HepG2 (cell line): ENCODE measurements around the gene SLC15A3. TPM values are rescaled to one million over a fixed set of nuclear protein-coding genes. Genes with fewer than 3 reads are reported as not detected.

Experiments
- GFI1 ChIP-seq: sonication (generic); formaldehyde crosslinking; IDR thresholded peaks from 2 replicates; pipeline ENCODE4 v1.5.0; 2020; ENCODE audit warnings: missing genetic modification reagents, mild to moderate bottlenecking, borderline replicate concordance
- YEATS4 ChIP-seq: sonication (generic); formaldehyde crosslinking; IDR thresholded peaks from 2 replicates; pipeline ENCODE4 v1.4.0; 2020; ENCODE audit warnings: missing genetic modification reagents, borderline replicate concordance
- ZBTB44 ChIP-seq: sonication (generic); formaldehyde crosslinking; IDR thresholded peaks from 2 replicates; pipeline ENCODE4 v1.4.0; 2020; ENCODE audit warnings: missing genetic modification reagents
- ZBTB49 ChIP-seq: sonication (generic); formaldehyde crosslinking; IDR thresholded peaks from 2 replicates; pipeline ENCODE4 v1.4.0; 2020; ENCODE audit warnings: missing genetic modification reagents, borderline replicate concordance
- ZNF280B ChIP-seq: sonication (generic); formaldehyde crosslinking; IDR thresholded peaks from 2 replicates; pipeline ENCODE4 v1.5.0; 2020; ENCODE audit warnings: missing genetic modification reagents, mild to moderate bottlenecking, borderline replicate concordance
- ZNF296 ChIP-seq: sonication (generic); formaldehyde crosslinking; conservative IDR thresholded peaks from 2 replicates; pipeline ENCODE4 v1.5.0; 2020; ENCODE audit warnings: mild to moderate bottlenecking, missing genetic modification reagents
- ZNF451 ChIP-seq: sonication (generic); formaldehyde crosslinking; IDR thresholded peaks from 2 replicates; pipeline ENCODE4 v1.5.0; 2020; ENCODE audit warnings: mild to moderate bottlenecking, missing genetic modification reagents
- ZUFSP ChIP-seq: sonication (generic); formaldehyde crosslinking; IDR thresholded peaks from 2 replicates; pipeline ENCODE4 v1.9.0; 2021; ENCODE audit warnings: missing genetic modification reagents, mild to moderate bottlenecking, borderline replicate concordance
- polyA plus RNA-seq, 8 experiments: library from polyadenylated mRNA; depleted of rRNA in 3 of 8; stranded (reverse) in 7 of 8; unstranded in 1 of 8; fragments of >200 nt; fragmentation: Illumina TruSeq in 4 of 8; extraction: Trizol in 4 of 8; gene quantifications; 2 replicates each; pipeline versions ENCODE4 v1.2.1 to v1.2.3, GENCODE V29; 2011 to 2016; ENCODE audit warnings: low read depth in 4 of 8, missing spikeins in 1 of 8, mixed read lengths in 1 of 8; ENCODE audit not compliant: insufficient read depth in 1 of 8
- total RNA-seq, 5 experiments: library from RNA; depleted of rRNA; stranded (reverse); fragments of >200 nt; fragmentation: Illumina TruSeq; extraction: Trizol; gene quantifications; 2 replicates each; pipeline ENCODE4 v1.2.3, GENCODE V29; 2016; ENCODE audit warnings: low read depth in 1 of 5

The SLC15A3 gene
- total and polyA plus RNA-seq, 2 of the 13 experiments (the other 11 are each of a cell fraction or from before 2014, with no cell fraction given), result 0.45 to 0.77 TPM

GRCh38 chr11:60987577-60988277, 35.8 kb upstream of the SLC15A3 start (continued):
- TF ChIP-seq ZNF280B (CRISPR knock-in tag), result no peak
- TF ChIP-seq ZUFSP, result no peak
- no peak for TF ChIP-seq ZNF451 (CRISPR knock-in tag)
- no peak for TF ChIP-seq ZNF296 (CRISPR knock-in tag)
- TF ChIP-seq ZBTB49 (CRISPR knock-in tag), result no peak
- no peak for TF ChIP-seq YEATS4 (CRISPR knock-in tag)
- TF ChIP-seq ZBTB44, result no peak
- no peak for TF ChIP-seq GFI1 (CRISPR knock-in tag)
- TF ChIP-seq, all 625 proteins: peak for 0
